Ascending aorta (tissue), 2 donors: ENCODE data around the gene CNTF. TPM values are rescaled to one million over a fixed set of nuclear protein-coding genes. Genes with fewer than 3 reads are reported as not detected.

ENCODE experiments used
- DNase-seq, 2 donors: peaks; one replicate each; pipeline ENCODE4 v3.0.0-alpha.2; 2019; ENCODE audit warnings: low spot score in 2 of 2
- H3K27ac ChIP-seq, 2 donors: fragments of 200-600 bp; sonication (generic); one replicate each; pipeline ENCODE4 v1.5.1; 2016 to 2017; ENCODE audit warnings: mild to moderate bottlenecking in 1 of 2
- H3K27me3 ChIP-seq: fragments of 200-600 bp; sonication (generic); one replicate; pipeline ENCODE4 v1.5.1; 2017
- H3K36me3 ChIP-seq, 2 donors: fragments of 200-600 bp; sonication (generic); one replicate each; pipeline ENCODE4 v1.5.1; 2016
- H3K4me1 ChIP-seq, 2 donors: fragments of 200-600 bp; sonication (generic); one replicate each; pipeline ENCODE4 v1.5.1; 2016 to 2017; ENCODE audit warnings: mild to moderate bottlenecking in 1 of 2
- H3K4me3 ChIP-seq, 2 donors: fragments of 200-600 bp; sonication (generic); one replicate each; pipeline ENCODE4 v1.5.1; 2016 to 2017; ENCODE audit warnings: mild to moderate bottlenecking in 1 of 2
- H3K9me3 ChIP-seq, 2 donors: fragments of 200-600 bp; sonication (generic); one replicate each; pipeline ENCODE4 v1.5.1; 2016
- CTCF ChIP-seq, 3 experiments: fragments of 200-600 bp in 2 of 3; fragments of 450-650 bp in 1 of 3; sonication (generic) in 2 of 3; IDR thresholded peaks; one replicate each; pipeline ENCODE4 v1.5.1; 2016 to 2019; ENCODE audit warnings: antibody characterized with exemption in 3 of 3, mild to moderate bottlenecking in 1 of 3, moderate library complexity in 1 of 3
- intact Hi-C: fragments of 100-400 bp; cut with DNase I; formaldehyde crosslinking; loops from one replicate; pipeline ENCODE4 v1.15.1; 2023
- total RNA-seq: library from RNA; depleted of rRNA; stranded (reverse); fragments of >200 nt; gene quantifications from one replicate; pipeline ENCODE4 v1.1.0, GENCODE V29; 2016

The CNTF gene
- total RNA-seq, 1 donor from 2014 or later, result 1.9 TPM

GRCh38 chr11:58641803-58642581, 19.5 kb downstream of the CNTF start:
- TF ChIP-seq CTCF (IDR thresholded peaks at IDR 0.05), result no peak
- no peaks in the 10 kb centered on the region for H3K27me3 ChIP-seq
- no peak for DNase-seq
- H3K27ac ChIP-seq, result no peak overlapping the region
- no peaks in the 10 kb centered on the region for H3K36me3 ChIP-seq
- no peaks in the 10 kb centered on the region for H3K9me3 ChIP-seq
- no peak overlapping the region for H3K4me3 ChIP-seq
- intact Hi-C loops, result no loop called here
- no peaks in the 10 kb centered on the region for H3K4me1 ChIP-seq

- Histone ChIP-seq H3K4me1 (no peaks in the 10 kb centered on the region), H3K27me3 (no peaks in the 10 kb centered on the region), H3K4me3 (no peak overlapping the region), H3K27ac (no peak overlapping the region), H3K36me3 (no peaks in the 10 kb centered on the region), H3K9me3 (no peaks in the 10 kb centered on the region)
- intact Hi-C loops, result no loop called here
- no peak for TF ChIP-seq CTCF (IDR thresholded peaks at IDR 0.05)
- DNase-seq, result no peak
Measured at GRCh38 chr11:58645854-58646253, 23.4 kb downstream of the CNTF start.

GRCh38 chr11:58647141-58647699, 24.8 kb downstream of the CNTF start:
- no peak for DNase-seq
- intact Hi-C loops, result no loop called here
- H3K36me3 ChIP-seq, result no peaks in the 10 kb centered on the region
- H3K4me3 ChIP-seq, result no peak overlapping the region
- no peak for TF ChIP-seq CTCF (IDR thresholded peaks at IDR 0.05)
- H3K4me1 ChIP-seq, result no peaks in the 10 kb centered on the region
- H3K27me3 ChIP-seq, result no peaks in the 10 kb centered on the region
- H3K27ac ChIP-seq, result no peak overlapping the region
- H3K9me3 ChIP-seq, result no peaks in the 10 kb centered on the region

GRCh38 chr11:58647866-58648265, 25.4 kb downstream of the CNTF start:
- Histone ChIP-seq H3K36me3 (no peaks in the 10 kb centered on the region), H3K27me3 (no peaks in the 10 kb centered on the region), H3K27ac (no peak overlapping the region), H3K4me1 (no peaks in the 10 kb centered on the region), H3K9me3 (no peaks in the 10 kb centered on the region), H3K4me3 (no peak overlapping the region)
- intact Hi-C loops, result no loop called here
- DNase-seq, result no peak
- TF ChIP-seq CTCF (IDR thresholded peaks at IDR 0.05), result no peak

GRCh38 chr11:58649623-58650022, 27.2 kb downstream of the CNTF start:
- intact Hi-C loops, result loop anchor here (5.0 kb wide), 1 partner anchor 508 kb away; no protein-coding TSS in a partner anchor
- H3K27ac ChIP-seq, result no peak overlapping the region
- H3K36me3 ChIP-seq, result no peaks in the 10 kb centered on the region
- no peaks in the 10 kb centered on the region for H3K27me3 ChIP-seq
- no peak overlapping the region for H3K4me3 ChIP-seq
- H3K4me1 ChIP-seq, result no peaks in the 10 kb centered on the region
- DNase-seq, result no peak
- no peak for TF ChIP-seq CTCF (IDR thresholded peaks at IDR 0.05)
- no peaks in the 10 kb centered on the region for H3K9me3 ChIP-seq
